CD4-positive, alpha-beta T cell treated with Interleukin-17A for 4 hours (primary cell): ENCODE measurements around the gene ADSS1.
A peak's percentile ranks its signal among the peaks of the same experiment; 100 is the strongest.

Experiments used
- DNase-seq: peaks from one replicate; pipeline ENCODE4 v3.0.0-alpha.2; 2020; ENCODE audit warnings: mixed read lengths

Gene ADSS1

GRCh38 chr14:104751539-104752422 lies 27.8 kb downstream of the ADSS1 start:
- no peak for DNase-seq

GRCh38 chr14:104752423-104752734 lies 28.4 kb downstream of the ADSS1 start:
- DNase-seq, result no peak

GRCh38 chr14:104752735-104753527 lies 28.9 kb downstream of the ADSS1 start, which contains the start of gene SIVA1:
TSS of gene SIVA1 (plus strand) at chr14:104753147. CDS start at chr14:104753202, 55 bp downstream.
- DNase-seq, result peak; percentile 100

- DNase-seq, result no peak
Measured at GRCh38 chr14:104753528-104754212, 29.6 kb downstream of the ADSS1 start.

GRCh38 chr14:104754213-104754851 lies 30.3 kb downstream of the ADSS1 start:
- DNase-seq, result no peak

GRCh38 chr14:104755621-104756020 lies 31.6 kb downstream of the ADSS1 start:
- DNase-seq, result no peak

GRCh38 chr14:104756477-104757237 lies 32.6 kb downstream of the ADSS1 start:
- DNase-seq, result no peak

GRCh38 chr14:104757238-104757585 lies 33.2 kb downstream of the ADSS1 start:
- no peak for DNase-seq

GRCh38 chr14:104757681-104758392 lies 33.8 kb downstream of the ADSS1 start:
- no peak for DNase-seq

- DNase-seq, result no peak
Measured at GRCh38 chr14:104758981-104759969, 35.2 kb downstream of the ADSS1 start.

GRCh38 chr14:104765517-104765916 lies 41.5 kb downstream of the ADSS1 start:
- DNase-seq, result no peak

- DNase-seq, result no peak
Measured at GRCh38 chr14:104766256-104766862, 42.3 kb downstream of the ADSS1 start.

GRCh38 chr14:104766863-104767633 lies 43.0 kb downstream of the ADSS1 start:
- no peak for DNase-seq

- DNase-seq, result no peak
Measured at GRCh38 chr14:104767634-104767918, 43.5 kb downstream of the ADSS1 start.

- peak; percentile 94 for DNase-seq
Measured at GRCh38 chr14:104768437-104769323, 44.7 kb downstream of the ADSS1 start.

GRCh38 chr14:104769324-104770071 lies 45.5 kb downstream of the ADSS1 start:
- DNase-seq, result no peak

GRCh38 chr14:104770072-104770579 lies 46.1 kb downstream of the ADSS1 start:
- no peak for DNase-seq
